GM23338 (cell line): ENCODE measurements around the gene RCBTB1. TPM values are rescaled to one million over a fixed set of nuclear protein-coding genes. Genes with fewer than 3 reads are reported as not detected.

ENCODE experiments used
- ATAC-seq: fragments of 200-7000 bp; cut with Tn5 transposase; 3 replicates; pipeline ENCODE4 v1.9.1; 2020
- DNase-seq: peaks from one replicate; pipeline ENCODE4 v3.0.0-alpha.2; 2015; ENCODE audit warnings: low spot score
- H2AFZ ChIP-seq: fragments of 200-600 bp; sonication (generic); 2 replicates; pipeline ENCODE4 v1.8.0; 2016; ENCODE audit warnings: antibody characterized with exemption, mild to moderate bottlenecking, moderate library complexity
- H3F3A ChIP-seq: fragments of 200-600 bp; sonication (generic); replicated peaks from 2 replicates; pipeline ENCODE4 v1.8.0; 2017; ENCODE audit warnings: antibody characterized with exemption, mixed run types, low read depth
- H3K27ac ChIP-seq: fragments of 200-600 bp; sonication (generic); 2 replicates; pipeline ENCODE4 v1.6.1; 2016; ENCODE audit warnings: low read depth
- H3K27me3 ChIP-seq: fragments of 200-600 bp; sonication (generic); 2 replicates; pipeline ENCODE4 v1.8.0; 2016; ENCODE audit warnings: mild to moderate bottlenecking, mixed run types, moderate library complexity; ENCODE audit not compliant: insufficient read depth
- H3K36me3 ChIP-seq: fragments of 200-600 bp; sonication (generic); 2 replicates; pipeline ENCODE4 v1.8.0; 2016; ENCODE audit warnings: mild to moderate bottlenecking; ENCODE audit not compliant: insufficient read depth
- H3K4me1 ChIP-seq: fragments of 200-600 bp; sonication (generic); 2 replicates; pipeline ENCODE4 v1.8.0; 2016; ENCODE audit warnings: mild to moderate bottlenecking, moderate library complexity; ENCODE audit not compliant: insufficient read depth
- H3K4me2 ChIP-seq: fragments of 200-600 bp; sonication (generic); 2 replicates; pipeline ENCODE4 v1.7.1; 2017; ENCODE audit warnings: mixed run types
- H3K4me3 ChIP-seq: fragments of 200-600 bp; sonication (generic); 2 replicates; pipeline ENCODE4 v1.6.1; 2016; ENCODE audit warnings: mixed run types
- H3K79me2 ChIP-seq: fragments of 200-600 bp; sonication (generic); replicated peaks from 2 replicates; pipeline ENCODE4 v1.8.0; 2017; ENCODE audit warnings: mild to moderate bottlenecking; ENCODE audit not compliant: insufficient read depth
- H3K9me2 ChIP-seq: fragments of 200-600 bp; sonication (generic); 2 replicates; pipeline ENCODE4 v1.8.0; 2017; ENCODE audit not compliant: insufficient read depth
- H4K20me1 ChIP-seq: fragments of 200-600 bp; sonication (generic); replicated peaks from 2 replicates; pipeline ENCODE4 v1.8.0; 2017; ENCODE audit warnings: mild to moderate bottlenecking; ENCODE audit not compliant: insufficient read depth
- H3K27ac Mint-ChIP-seq: 2 replicates; pipeline ENCODE4 v1.8.0; 2020; ENCODE audit warnings: inconsistent platforms, mild to moderate bottlenecking, moderate library complexity, mixed read lengths
- H3K27me3 Mint-ChIP-seq: 3 replicates; pipeline ENCODE4 v1.8.0; 2022; ENCODE audit warnings: low read depth, mild to moderate bottlenecking, moderate library complexity, mixed read lengths, inconsistent platforms; ENCODE audit not compliant: insufficient read depth, poor library complexity
- H3K36me3 Mint-ChIP-seq: 3 replicates; pipeline ENCODE4 v1.8.0; 2021; ENCODE audit warnings: low read depth, mild to moderate bottlenecking, inconsistent platforms, moderate library complexity, mixed read lengths
- H3K4me1 Mint-ChIP-seq: 3 replicates; pipeline ENCODE4 v1.8.0; 2020; ENCODE audit warnings: mild to moderate bottlenecking, inconsistent platforms, mixed read lengths
- H3K4me3 Mint-ChIP-seq: 3 replicates; pipeline ENCODE4 v1.8.0; 2021; ENCODE audit warnings: moderate library complexity, mild to moderate bottlenecking, inconsistent platforms, mixed read lengths
- H3K9me3 Mint-ChIP-seq: 3 replicates; pipeline ENCODE4 v1.8.0; 2020; ENCODE audit warnings: moderate library complexity, mild to moderate bottlenecking, inconsistent platforms, mixed read lengths
- polyA plus RNA-seq: library from polyadenylated mRNA; unstranded; fragments of >200 nt; fragmentation: Nextera tagmentation; extraction: Ambion mirVana; gene quantifications from 2 replicates; pipeline ENCODE4 v1.2.1, GENCODE V29; 2016
- total RNA-seq: library from RNA; depleted of rRNA; stranded (reverse); fragments of >200 nt; shearing (Covaris generic); gene quantifications from 2 replicates; pipeline ENCODE4 v1.2.3, GENCODE V29; 2014
- TF ChIP-seq, protein P1 (sequence below), 2 experiments: fragments of 200-600 bp in 1 of 2; sonication (generic) in 1 of 2; conservative IDR thresholded peaks; 2 replicates each; pipeline versions ENCODE4 v1.5.1 to v1.6.1; 2016 to 2017; ENCODE audit warnings: antibody characterized with exemption in 2 of 2, low read depth in 2 of 2, mild to moderate bottlenecking in 2 of 2, moderate library complexity in 1 of 2
- TF ChIP-seq, protein P2 (sequence below): fragments of 250-450 bp; sonication (Bioruptor Pico); IDR thresholded peaks from 2 replicates; pipeline ENCODE4 v1.5.0; 2020; ENCODE audit warnings: mild to moderate bottlenecking, moderate library complexity

RCBTB1 gene
- total and polyA plus RNA-seq, 2 experiments from 2014 or later = 10.8 to 33.5 TPM

DNA sequence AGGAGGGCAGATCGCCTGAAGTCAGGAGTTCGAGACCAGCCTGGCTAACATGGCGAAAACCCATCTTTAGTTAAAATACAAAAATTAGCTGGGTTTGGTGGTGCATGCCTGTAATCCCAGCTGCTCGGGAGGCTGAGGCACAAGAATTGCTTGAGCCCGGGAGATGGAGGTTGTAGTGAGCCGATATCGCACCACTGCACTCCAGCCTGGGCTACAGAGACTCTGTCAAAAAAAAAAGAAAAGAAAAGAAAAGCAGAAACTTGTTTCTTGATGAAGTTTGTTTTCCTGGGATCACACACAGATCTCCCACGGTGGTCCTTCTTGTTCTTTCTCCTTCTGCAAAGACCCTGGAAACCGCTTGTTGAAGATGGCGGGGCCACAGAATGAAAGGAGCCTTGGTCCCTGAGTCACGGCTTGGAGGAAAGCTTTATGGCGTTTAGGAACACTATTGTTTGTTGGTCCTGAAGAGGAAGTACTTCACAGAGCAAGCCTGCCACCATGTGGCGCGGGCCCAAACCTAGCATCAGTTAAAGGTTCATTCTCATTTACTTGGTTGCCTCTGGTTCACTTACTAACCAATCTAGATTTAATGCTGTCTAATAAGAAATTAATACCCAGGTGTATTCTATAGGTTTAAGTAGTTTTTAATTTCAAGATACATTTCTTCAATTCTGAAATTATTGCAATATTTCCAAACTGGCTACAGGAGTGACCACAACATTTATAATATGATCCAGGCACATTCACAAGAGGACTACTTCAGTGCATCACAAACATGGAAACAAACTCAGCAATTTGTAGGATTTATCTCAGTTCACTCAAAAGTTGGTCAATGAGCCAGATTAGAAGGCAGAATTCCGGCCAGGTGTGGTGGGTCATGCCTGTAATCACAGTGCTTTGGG is 21.6 kb upstream of the RCBTB1 start:
- Histone ChIP-seq H3K36me3 (no peaks in the 10 kb centered on the region), H3K4me2 (no peak overlapping the region), H3K4me1 (no peaks in the 10 kb centered on the region), H3K79me2 (no peaks in the 10 kb centered on the region), H4K20me1 (no peaks in the 10 kb centered on the region), H3F3A (no peaks in the 10 kb centered on the region), H3K9me2 (no peaks in the 10 kb centered on the region), H3K4me3 (no peak overlapping the region), H2AFZ (peak overlapping the region; percentile 30), H3K27me3 (no peaks in the 10 kb centered on the region), H3K27ac (no peak overlapping the region)
- Mint-ChIP-seq H3K4me3 (no peak overlapping the region), H3K9me3 (no peaks in the 10 kb centered on the region), H3K36me3 (no peaks in the 10 kb centered on the region), H3K27ac (peak overlapping the region; percentile 89), H3K27me3 (no peaks in the 10 kb centered on the region), H3K4me1 (peaks cover 4% of the 10 kb centered on the region; the same call in 2 of the 3 replicates)
- TF ChIP-seq, protein P1, sequence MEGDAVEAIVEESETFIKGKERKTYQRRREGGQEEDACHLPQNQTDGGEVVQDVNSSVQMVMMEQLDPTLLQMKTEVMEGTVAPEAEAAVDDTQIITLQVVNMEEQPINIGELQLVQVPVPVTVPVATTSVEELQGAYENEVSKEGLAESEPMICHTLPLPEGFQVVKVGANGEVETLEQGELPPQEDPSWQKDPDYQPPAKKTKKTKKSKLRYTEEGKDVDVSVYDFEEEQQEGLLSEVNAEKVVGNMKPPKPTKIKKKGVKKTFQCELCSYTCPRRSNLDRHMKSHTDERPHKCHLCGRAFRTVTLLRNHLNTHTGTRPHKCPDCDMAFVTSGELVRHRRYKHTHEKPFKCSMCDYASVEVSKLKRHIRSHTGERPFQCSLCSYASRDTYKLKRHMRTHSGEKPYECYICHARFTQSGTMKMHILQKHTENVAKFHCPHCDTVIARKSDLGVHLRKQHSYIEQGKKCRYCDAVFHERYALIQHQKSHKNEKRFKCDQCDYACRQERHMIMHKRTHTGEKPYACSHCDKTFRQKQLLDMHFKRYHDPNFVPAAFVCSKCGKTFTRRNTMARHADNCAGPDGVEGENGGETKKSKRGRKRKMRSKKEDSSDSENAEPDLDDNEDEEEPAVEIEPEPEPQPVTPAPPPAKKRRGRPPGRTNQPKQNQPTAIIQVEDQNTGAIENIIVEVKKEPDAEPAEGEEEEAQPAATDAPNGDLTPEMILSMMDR (conservative IDR thresholded peaks at IDR 0.05; ENCODE audit: low read depth in 2 of 2) = peak; percentile 90 to 93
- TF ChIP-seq, protein P2, sequence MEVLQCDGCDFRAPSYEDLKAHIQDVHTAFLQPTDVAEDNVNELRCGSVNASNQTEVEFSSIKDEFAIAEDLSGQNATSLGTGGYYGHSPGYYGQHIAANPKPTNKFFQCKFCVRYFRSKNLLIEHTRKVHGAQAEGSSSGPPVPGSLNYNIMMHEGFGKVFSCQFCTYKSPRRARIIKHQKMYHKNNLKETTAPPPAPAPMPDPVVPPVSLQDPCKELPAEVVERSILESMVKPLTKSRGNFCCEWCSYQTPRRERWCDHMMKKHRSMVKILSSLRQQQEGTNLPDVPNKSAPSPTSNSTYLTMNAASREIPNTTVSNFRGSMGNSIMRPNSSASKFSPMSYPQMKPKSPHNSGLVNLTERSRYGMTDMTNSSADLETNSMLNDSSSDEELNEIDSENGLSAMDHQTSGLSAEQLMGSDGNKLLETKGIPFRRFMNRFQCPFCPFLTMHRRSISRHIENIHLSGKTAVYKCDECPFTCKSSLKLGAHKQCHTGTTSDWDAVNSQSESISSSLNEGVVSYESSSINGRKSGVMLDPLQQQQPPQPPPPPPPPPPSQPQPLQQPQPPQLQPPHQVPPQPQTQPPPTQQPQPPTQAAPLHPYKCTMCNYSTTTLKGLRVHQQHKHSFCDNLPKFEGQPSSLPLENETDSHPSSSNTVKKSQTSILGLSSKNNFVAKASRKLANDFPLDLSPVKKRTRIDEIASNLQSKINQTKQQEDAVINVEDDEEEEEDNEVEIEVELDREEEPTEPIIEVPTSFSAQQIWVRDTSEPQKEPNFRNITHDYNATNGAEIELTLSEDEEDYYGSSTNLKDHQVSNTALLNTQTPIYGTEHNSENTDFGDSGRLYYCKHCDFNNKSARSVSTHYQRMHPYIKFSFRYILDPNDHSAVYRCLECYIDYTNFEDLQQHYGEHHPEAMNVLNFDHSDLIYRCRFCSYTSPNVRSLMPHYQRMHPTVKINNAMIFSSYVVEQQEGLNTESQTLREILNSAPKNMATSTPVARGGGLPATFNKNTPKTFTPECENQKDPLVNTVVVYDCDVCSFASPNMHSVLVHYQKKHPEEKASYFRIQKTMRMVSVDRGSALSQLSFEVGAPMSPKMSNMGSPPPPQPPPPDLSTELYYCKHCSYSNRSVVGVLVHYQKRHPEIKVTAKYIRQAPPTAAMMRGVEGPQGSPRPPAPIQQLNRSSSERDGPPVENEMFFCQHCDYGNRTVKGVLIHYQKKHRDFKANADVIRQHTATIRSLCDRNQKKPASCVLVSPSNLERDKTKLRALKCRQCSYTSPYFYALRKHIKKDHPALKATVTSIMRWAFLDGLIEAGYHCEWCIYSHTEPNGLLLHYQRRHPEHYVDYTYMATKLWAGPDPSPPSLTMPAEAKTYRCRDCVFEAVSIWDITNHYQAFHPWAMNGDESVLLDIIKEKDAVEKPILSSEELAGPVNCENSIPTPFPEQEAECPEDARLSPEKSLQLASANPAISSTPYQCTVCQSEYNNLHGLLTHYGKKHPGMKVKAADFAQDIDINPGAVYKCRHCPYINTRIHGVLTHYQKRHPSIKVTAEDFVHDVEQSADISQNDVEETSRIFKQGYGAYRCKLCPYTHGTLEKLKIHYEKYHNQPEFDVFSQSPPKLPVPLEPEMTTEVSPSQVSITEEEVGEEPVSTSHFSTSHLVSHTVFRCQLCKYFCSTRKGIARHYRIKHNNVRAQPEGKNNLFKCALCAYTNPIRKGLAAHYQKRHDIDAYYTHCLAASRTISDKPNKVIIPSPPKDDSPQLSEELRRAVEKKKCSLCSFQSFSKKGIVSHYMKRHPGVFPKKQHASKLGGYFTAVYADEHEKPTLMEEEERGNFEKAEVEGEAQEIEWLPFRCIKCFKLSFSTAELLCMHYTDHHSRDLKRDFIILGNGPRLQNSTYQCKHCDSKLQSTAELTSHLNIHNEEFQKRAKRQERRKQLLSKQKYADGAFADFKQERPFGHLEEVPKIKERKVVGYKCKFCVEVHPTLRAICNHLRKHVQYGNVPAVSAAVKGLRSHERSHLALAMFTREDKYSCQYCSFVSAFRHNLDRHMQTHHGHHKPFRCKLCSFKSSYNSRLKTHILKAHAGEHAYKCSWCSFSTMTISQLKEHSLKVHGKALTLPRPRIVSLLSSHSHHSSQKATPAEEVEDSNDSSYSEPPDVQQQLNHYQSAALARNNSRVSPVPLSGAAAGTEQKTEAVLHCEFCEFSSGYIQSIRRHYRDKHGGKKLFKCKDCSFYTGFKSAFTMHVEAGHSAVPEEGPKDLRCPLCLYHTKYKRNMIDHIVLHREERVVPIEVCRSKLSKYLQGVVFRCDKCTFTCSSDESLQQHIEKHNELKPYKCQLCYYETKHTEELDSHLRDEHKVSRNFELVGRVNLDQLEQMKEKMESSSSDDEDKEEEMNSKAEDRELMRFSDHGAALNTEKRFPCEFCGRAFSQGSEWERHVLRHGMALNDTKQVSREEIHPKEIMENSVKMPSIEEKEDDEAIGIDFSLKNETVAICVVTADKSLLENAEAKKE (CRISPR knock-in tag) = no peak
- ATAC-seq (peak; percentile 99), DNase-seq (peak; percentile 95)
